GM19467 (cell line): Measurements from ENCODE around the gene RWDD4.
"Not testable (repeated sequence)": the region's sequence is repeated elsewhere in the genome, so short reads cannot be mapped to it uniquely, and the experiment has no call there.

Experiments used
- ATAC-seq: cut with Tn5 transposase; IDR thresholded peaks from one replicate; pipeline ENCODE4 v1.9.1; 2021; ENCODE audit warnings: mild to moderate bottlenecking, moderate library complexity; ENCODE audit not compliant: unreplicated experiment

RWDD4 gene

DNA sequence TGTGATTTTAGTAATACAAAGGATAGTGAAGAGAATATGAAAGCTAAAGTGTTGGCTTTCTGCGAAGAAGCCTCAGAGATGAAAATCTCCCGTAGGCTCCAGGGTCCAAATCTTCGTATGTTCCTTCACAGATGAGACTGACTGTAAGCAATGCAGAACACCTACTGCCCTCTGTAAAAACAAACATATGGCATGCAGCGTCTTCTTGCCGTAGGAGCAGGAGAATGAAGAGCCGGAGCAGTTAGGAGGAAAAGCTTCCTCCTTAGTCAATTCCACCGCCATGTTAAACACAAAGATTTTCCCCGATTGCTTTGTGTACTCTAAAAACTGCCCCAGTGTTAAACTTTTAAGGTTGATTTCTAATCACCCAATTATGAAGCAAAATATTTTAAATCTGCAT lies 22.5 kb downstream of the RWDD4 start:
- ATAC-seq, result no peak

DNA sequence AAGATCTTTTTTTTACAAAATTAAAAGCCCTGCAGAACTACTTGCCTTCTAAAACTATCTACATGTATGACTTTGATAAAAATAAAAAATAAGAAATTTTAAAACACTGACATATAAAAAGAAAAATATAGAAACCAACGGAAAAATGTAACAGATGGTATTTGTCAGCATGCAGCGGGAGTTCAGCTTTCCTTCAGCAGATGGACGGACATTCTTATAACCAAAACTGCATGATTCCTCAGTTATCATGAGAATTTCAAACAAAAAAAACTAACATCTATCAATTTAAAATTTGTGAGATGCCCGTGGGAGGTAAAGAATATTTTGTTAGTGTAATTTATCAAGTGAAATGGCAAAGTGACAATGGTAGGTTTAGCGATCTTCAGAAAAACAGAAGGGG lies 23.2 kb downstream of the RWDD4 start:
- ATAC-seq, result no peak

DNA sequence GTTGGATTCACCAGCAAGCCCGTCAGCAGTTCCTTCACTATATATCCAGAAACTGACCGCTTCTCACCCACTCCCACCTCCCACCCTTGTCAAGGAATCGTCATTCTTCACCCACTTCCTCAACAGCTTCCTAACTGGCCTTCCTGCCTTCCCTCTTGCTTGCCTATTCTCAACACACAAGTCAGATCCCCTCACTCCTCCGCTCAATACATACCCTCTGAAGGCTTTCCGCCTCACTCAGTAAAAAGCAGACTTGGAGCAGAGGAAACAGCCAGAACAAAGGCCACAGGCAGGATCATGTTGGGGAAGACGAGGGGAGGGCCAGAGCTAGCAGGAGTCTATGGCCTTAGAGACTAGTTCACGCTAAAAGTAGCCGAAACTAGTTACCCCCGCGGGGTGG lies 23.7 kb downstream of the RWDD4 start:
- no peak for ATAC-seq

GRCh38 chr4:183633476-183634400 lies 25.2 kb downstream of the RWDD4 start:
- ATAC-seq, result no peak

- ATAC-seq, result no peak
Observed at GRCh38 chr4:183632689-183633088, 26.3 kb downstream of the RWDD4 start.

DNA sequence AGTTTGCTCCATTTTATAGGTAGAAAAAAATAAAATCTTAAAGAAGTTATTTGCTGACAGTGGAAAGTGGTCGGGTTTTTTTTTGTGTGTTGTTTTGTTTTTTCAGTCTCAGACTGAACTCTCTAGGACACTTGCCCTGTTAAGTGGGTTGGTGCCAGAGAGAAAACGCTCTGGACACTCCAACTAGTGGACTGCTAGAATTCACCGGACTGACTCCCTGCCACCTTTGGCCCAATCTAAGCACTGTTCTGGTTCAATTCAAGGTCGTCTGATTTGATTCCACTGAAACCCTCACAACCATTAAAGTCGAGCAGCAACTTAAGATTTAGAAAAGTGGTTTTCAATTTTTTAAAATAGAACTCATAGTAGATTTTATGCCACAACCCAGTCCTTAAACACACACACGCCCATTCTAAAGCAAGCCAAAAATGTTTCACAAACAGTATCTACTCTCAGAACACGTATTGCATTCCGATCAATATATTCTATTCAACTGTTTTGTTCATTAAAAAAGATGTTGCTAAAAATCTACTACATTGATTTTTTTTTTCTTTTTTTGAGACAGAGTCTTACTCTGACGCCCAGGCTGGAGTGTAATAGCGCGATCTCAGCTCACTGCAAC lies 27.3 kb downstream of the RWDD4 start:
- ATAC-seq, result no peak

GRCh38 chr4:183627979-183628588 lies 30.9 kb downstream of the RWDD4 start:
- ATAC-seq, result no peak

DNA sequence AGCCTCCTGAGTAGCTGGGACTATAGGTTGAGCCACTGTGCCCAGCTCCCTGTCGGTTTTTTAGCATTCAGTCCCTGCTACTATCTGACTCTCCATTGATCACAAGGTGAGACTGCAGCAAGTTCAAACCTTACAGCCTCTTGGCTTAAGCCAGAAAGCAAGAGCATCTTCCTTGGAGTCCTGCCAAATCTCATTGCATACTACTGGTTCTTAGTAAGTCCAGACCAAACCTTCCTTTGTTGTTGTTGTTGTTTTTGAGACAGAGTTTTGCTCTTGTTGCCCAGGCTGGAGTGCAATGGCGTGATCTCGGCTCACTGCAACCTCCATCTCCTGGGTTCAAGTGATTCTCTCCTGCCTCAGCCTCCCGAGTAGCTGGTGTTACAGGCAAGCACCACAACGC lies 31.7 kb downstream of the RWDD4 start:
- ATAC-seq, result not testable (repeated sequence)

DNA sequence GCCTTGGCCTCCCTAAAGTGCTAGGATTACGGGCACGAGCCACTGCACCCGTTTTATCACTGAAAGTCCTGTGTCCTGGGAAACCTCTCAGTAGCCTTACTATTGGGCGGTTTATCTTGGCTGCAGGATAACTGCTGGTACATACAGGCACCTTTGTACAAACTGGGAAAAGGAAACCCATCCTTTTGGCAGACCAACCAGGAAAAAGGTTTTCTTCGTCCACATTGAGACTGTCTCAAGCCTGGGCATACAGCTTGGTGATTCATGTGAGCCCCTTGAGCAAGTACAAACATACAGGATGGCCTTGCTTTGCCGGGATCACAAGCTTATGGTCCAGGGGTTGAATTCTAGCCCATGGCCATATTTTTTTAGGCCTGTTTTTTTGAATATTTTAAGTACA lies 32.8 kb downstream of the RWDD4 start:
- no peak for ATAC-seq

DNA sequence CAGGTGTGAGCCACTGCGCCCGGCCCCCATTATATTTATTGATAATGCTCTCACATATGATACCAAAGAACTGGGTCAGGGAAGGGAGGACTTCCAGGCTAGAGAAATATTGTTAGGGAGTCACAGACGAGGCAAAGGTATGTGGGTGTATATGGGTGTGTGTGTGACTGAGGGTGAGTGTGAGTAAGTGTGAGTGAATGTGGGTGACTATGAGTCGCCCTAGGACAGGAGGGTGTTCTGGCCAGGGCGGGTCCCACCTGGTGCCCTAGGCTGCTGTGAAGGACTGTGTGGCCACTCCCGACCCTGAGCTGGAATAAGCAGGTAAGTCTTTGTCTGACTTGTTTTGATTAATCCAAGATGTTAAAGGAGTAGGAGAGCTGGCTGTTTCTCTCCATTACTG lies 34.4 kb downstream of the RWDD4 start:
- ATAC-seq, result no peak

- ATAC-seq, result no peak
Observed at GRCh38 chr4:183621875-183622274, 37.1 kb downstream of the RWDD4 start.

- ATAC-seq, result no peak
Observed at GRCh38 chr4:183620421-183620820, 38.6 kb downstream of the RWDD4 start.

DNA sequence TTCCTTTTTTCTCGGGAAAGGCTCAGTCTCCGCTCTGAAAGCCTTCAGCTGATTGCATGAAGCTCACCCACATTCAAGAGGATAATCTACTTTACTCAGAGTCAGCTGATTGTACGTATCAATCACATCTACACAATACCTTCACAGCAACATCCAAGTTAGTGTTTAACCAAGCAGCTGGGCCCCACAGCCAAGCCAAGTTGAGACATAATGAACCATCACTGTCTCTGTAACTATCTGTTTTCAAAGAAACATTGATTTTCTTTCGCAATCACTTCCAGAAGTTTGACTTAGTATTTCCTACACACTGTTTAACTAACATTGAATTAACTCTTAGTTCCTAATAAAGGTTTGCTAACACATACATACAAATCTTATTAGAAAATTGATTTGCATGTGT lies 40.3 kb downstream of the RWDD4 start:
- ATAC-seq, result no peak

DNA sequence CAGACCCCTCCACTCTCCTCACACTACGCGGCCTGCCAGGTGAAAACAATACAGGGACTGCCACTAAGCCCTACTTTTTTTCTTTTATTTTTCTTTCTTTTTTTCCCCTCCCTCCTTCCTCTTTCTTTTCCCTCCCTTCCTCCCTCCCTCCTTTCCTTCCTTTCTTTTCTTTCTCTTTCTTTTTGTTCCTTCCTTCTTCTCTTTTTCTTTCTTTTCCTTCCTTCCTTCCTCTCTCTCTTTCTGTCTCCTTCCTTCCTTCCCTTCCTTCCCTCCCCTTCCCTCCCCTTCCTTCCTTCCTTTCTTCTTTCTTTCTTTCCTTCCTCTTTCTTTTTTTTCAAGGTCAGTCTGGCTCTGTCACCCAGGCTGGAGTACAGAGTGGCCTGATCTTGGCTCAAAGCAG lies 41.9 kb downstream of the RWDD4 start:
- ATAC-seq, result no peak

DNA sequence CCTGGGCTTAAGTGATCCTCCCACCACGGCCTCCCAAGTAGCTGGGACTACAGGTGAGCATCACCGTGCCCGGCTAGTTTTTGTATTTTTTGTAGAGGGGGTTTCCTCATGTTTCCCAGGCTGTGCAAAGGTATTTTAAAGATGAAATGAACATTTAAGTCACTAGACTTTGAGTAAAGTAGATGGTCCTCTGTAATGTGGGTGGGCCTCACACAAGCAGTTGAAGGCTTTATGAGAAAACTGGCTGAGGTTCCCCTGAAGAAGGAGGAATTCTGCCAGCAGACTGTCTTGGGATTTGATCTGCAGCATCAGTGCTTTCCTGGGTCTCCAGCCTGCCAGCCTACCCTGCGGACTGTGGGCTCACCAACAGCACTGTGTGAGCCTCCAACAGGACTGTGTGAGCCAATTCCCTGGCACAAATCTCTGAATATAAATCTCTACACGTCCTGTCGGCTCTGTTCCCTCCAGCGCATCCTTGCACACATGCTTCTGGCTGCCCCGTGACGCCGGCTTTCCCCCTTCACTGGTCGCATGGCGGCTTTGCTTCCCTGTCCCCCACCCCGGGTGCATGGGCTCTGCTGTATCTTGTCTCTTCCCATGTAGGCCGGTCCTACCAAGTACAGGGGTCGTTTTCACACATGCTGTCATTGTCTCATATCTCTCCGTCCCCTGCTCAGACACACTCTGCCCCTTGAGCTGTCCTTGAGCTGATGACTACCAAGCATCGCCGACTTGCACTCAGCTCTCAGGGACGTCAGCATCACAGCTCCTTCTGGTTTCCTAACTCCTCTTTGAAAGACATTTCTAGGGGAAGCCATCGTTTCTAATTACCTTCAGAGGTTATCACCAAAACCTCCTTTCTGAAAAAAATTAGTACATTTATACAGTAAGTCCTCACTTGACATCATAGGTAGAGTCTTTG lies 46.4 kb downstream of the RWDD4 start:
- no peak for ATAC-seq

- ATAC-seq, result no peak
Observed at GRCh38 chr4:183611210-183611830, 47.7 kb downstream of the RWDD4 start.

GRCh38 chr4:183610613-183611012 lies 48.4 kb downstream of the RWDD4 start:
- ATAC-seq, result no peak

DNA sequence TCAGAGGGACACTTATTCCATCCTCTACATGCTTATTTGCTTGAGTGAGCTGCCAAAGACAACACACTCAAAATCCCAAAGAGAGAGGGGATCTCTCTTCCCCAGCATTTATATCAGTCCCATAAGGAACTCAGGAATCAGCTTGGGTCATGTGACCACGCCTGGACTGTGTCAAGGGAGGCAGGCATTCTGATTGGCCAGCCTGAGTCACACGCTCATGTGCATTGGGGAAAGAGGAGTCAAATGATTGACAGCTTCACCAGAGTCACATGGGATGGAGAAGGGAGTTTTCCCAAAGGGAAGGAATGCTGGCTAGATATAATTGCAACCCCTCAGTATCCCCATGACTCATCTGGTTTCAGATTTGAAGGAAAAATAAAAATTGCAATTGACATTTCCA lies 49.0 kb downstream of the RWDD4 start:
- no peak for ATAC-seq

GRCh38 chr4:183609151-183609550 lies 49.8 kb downstream of the RWDD4 start:
- ATAC-seq, result no peak

DNA sequence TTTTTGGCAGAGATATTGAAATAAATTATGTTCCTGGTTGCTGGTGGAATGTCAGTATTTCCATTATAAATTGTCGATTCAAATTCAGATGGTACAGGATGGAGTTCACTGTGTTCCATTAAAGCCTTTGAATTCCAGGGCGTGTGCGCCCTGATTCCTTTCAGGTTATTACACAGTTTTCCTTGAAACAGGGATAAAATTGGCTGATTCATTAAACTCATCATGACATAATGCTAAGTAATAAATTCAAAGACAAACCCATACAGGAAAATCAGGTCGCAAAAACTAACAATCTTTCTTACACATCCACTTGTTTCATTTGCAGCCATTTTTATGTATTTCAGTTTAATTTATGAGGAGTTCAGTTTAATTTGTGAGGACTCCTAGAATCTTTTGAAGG lies 51.1 kb downstream of the RWDD4 start:
- no peak for ATAC-seq
